Karpas-422 (cell line): ENCODE results near the gene UGT1A8. TPM values are rescaled to one million over a fixed set of nuclear protein-coding genes. Genes with fewer than 3 reads are reported as not detected.

Experiments used
- DNase-seq: peaks from one replicate; pipeline ENCODE4 v3.0.0-alpha.2; 2015
- H2AFZ ChIP-seq: fragments of 200-600 bp; sonication (generic); 2 replicates; pipeline ENCODE4 v1.6.1; 2014; ENCODE audit warnings: antibody characterized with exemption, low read length, mixed read lengths
- H3K27ac ChIP-seq: fragments of 200-600 bp; sonication (generic); 2 replicates; pipeline ENCODE4 v1.5.1; 2014; ENCODE audit warnings: mild to moderate bottlenecking, low read length, moderate library complexity
- H3K27me3 ChIP-seq: fragments of 200-600 bp; sonication (generic); 2 replicates; pipeline ENCODE4 v1.6.1; 2014; ENCODE audit warnings: low read length, mixed read lengths
- H3K36me3 ChIP-seq: fragments of 200-600 bp; sonication (generic); 2 replicates; pipeline ENCODE4 v1.6.1; 2014; ENCODE audit warnings: low read length, mixed read lengths; ENCODE audit not compliant: insufficient read depth
- H3K4me1 ChIP-seq: fragments of 200-600 bp; sonication (generic); 2 replicates; pipeline ENCODE4 v1.6.1; 2014; ENCODE audit warnings: mild to moderate bottlenecking, low read length, mixed read lengths
- H3K4me2 ChIP-seq: fragments of 200-600 bp; sonication (generic); 2 replicates; pipeline ENCODE4 v1.6.1; 2014; ENCODE audit warnings: low read length, low read depth, mild to moderate bottlenecking; ENCODE audit not compliant: poor library complexity, severe bottlenecking
- H3K4me3 ChIP-seq: fragments of 200-600 bp; sonication (generic); 2 replicates; pipeline ENCODE4 v1.5.1; 2014; ENCODE audit warnings: mild to moderate bottlenecking, antibody characterized with exemption, low read length, mixed read lengths
- H3K79me2 ChIP-seq: fragments of 200-600 bp; sonication (generic); 2 replicates; pipeline ENCODE4 v1.6.1; 2014; ENCODE audit warnings: mild to moderate bottlenecking, low read length, mixed read lengths
- H3K9ac ChIP-seq: fragments of 200-600 bp; sonication (generic); 2 replicates; pipeline ENCODE4 v1.6.0; 2014; ENCODE audit warnings: low read length
- H3K9me2 ChIP-seq: fragments of 200-600 bp; sonication (generic), shearing (Covaris generic); replicated peaks from 2 replicates; pipeline ENCODE4 v1.6.0; 2014; ENCODE audit warnings: mild to moderate bottlenecking, low read length, moderate library complexity; ENCODE audit not compliant: insufficient read depth
- H3K9me3 ChIP-seq: fragments of 300-700, 200-600 bp; sonication (generic); 2 replicates; pipeline ENCODE4 v1.6.1; 2014; ENCODE audit warnings: low read length, mixed read lengths
- H4K20me1 ChIP-seq: fragments of 200-600 bp; sonication (generic); 2 replicates; pipeline ENCODE4 v1.6.1; 2014; ENCODE audit warnings: mild to moderate bottlenecking, antibody characterized with exemption, low read length, low read depth; ENCODE audit not compliant: insufficient read depth
- total RNA-seq: library from RNA; depleted of rRNA; stranded (reverse); fragments of >200 nt; shearing (Covaris generic); gene quantifications from 2 replicates; pipeline ENCODE4 v1.2.3, GENCODE V29; 2014; ENCODE audit warnings: low replicate concordance

Gene UGT1A8
- total RNA-seq, 1 experiment from 2014 or later, result not detected

GRCh38 chr2:233668605-233669260 lies 51.3 kb downstream of the UGT1A8 start:
- DNase-seq, result no peak
- Histone ChIP-seq H3K4me3 (no peak overlapping the region), H3K9ac (no peak overlapping the region), H3K4me2 (no peak overlapping the region), H3K4me1 (peaks cover 4% of the 10 kb centered on the region; the same call in 1 of the 2 replicates), H3K9me2 (no peaks in the 10 kb centered on the region), H3K27me3 (no peaks in the 10 kb centered on the region), H3K9me3 (no peaks in the 10 kb centered on the region), H3K27ac (no peak overlapping the region), H2AFZ (no peak overlapping the region), H4K20me1 (no peaks in the 10 kb centered on the region), H3K36me3 (no peaks in the 10 kb centered on the region), H3K79me2 (no peaks in the 10 kb centered on the region)

DNA sequence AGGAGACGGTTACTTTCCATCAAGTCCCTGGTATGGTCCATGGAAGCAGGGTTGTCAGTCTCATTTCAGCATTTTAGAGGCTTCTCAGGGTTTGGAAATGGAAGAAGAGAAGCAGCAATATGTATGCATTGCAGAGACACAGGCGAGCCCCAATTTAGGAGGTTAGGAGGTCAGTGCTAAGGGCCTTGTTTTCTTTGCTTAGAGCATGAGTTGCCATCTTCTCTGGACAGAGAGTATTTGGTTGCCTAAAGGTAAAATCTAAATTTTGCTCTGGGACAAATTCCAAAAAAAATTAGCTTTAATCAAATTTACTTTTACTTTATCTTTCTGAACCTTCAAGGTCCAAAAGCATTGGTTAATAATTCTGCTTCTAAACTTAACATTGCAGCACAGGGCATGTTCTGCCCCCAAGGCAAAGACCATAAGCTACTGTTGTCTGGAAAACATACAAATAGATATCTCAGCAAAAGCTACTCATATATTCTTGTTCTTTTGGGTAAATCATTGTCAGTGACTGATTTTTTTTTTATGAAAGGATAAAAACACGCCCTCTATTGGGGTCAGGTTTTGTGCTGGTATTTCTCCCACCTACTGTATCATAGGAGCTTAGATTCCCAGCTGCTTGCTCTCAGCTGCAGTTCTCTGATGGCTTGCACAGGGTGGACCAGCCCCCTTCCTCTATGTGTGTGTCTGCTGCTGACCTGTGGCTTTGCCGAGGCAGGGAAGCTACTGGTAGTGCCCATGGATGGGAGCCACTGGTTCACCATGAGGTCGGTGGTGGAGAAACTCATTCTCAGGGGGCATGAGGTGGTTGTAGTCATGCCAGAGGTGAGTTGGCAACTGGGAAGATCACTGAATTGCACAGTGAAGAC lies 54.1 kb downstream of the UGT1A8 start, which contains the start of gene UGT1A9:
Gene UGT1A9 (plus strand): TSS at position 609 of the 872 bp plus-strand sequence. CDS start 37 bp downstream, at position 646.
- Histone ChIP-seq H2AFZ (no peak within 1 kb of the TSS), H3K27me3 (no peaks in the 10 kb centered on the region), H3K79me2 (no peaks in the 10 kb centered on the region), H3K9ac (no peak within 1 kb of the TSS), H3K27ac (no peak within 1 kb of the TSS), H3K4me2 (no peak within 1 kb of the TSS), H3K9me2 (no peaks in the 10 kb centered on the region), H3K4me1 (peaks cover 4% of the 10 kb centered on the region; the same call in 1 of the 2 replicates), H3K9me3 (no peaks in the 10 kb centered on the region), H3K4me3 (no peak within 1 kb of the TSS), H3K36me3 (no peaks in the 10 kb centered on the region), H4K20me1 (no peaks in the 10 kb centered on the region)
- no peak for DNase-seq

GRCh38 chr2:233672886-233673285 lies 55.5 kb downstream of the UGT1A8 start:
- Histone ChIP-seq H3K36me3 (no peaks in the 10 kb centered on the region), H3K9me3 (no peaks in the 10 kb centered on the region), H2AFZ (no peak overlapping the region), H3K4me2 (no peak overlapping the region), H3K27ac (no peak overlapping the region), H3K9me2 (no peaks in the 10 kb centered on the region), H3K9ac (no peak overlapping the region), H3K27me3 (no peaks in the 10 kb centered on the region), H4K20me1 (no peaks in the 10 kb centered on the region), H3K4me3 (no peak overlapping the region), H3K79me2 (no peaks in the 10 kb centered on the region), H3K4me1 (peaks cover 11% of the 10 kb centered on the region)
- DNase-seq, result no peak

GRCh38 chr2:233673896-233674295 lies 56.5 kb downstream of the UGT1A8 start:
- no peaks in the 10 kb centered on the region for H3K9me2 ChIP-seq
- DNase-seq, result no peak
- no peaks in the 10 kb centered on the region for H3K9me3 ChIP-seq
- no peak overlapping the region for H2AFZ ChIP-seq
- no peak overlapping the region for H3K4me2 ChIP-seq
- no peak overlapping the region for H3K27ac ChIP-seq
- no peak overlapping the region for H3K9ac ChIP-seq
- no peak overlapping the region for H3K4me3 ChIP-seq
- no peaks in the 10 kb centered on the region for H3K79me2 ChIP-seq
- no peaks in the 10 kb centered on the region for H4K20me1 ChIP-seq
- no peaks in the 10 kb centered on the region for H3K27me3 ChIP-seq
- H3K36me3 ChIP-seq, result no peaks in the 10 kb centered on the region
- H3K4me1 ChIP-seq, result peaks cover 21% of the 10 kb centered on the region

GRCh38 chr2:233674314-233674713 lies 56.9 kb downstream of the UGT1A8 start:
- Histone ChIP-seq H4K20me1 (no peaks in the 10 kb centered on the region), H2AFZ (no peak overlapping the region), H3K4me3 (no peak overlapping the region), H3K79me2 (no peaks in the 10 kb centered on the region), H3K9me2 (no peaks in the 10 kb centered on the region), H3K4me1 (peaks cover 22% of the 10 kb centered on the region), H3K27me3 (no peaks in the 10 kb centered on the region), H3K27ac (no peak overlapping the region), H3K9ac (no peak overlapping the region), H3K4me2 (no peak overlapping the region), H3K36me3 (no peaks in the 10 kb centered on the region), H3K9me3 (no peaks in the 10 kb centered on the region)
- peak; percentile 65 for DNase-seq

GRCh38 chr2:233674995-233675394 lies 57.6 kb downstream of the UGT1A8 start:
- H2AFZ ChIP-seq, result no peak overlapping the region
- DNase-seq, result no peak
- no peak overlapping the region for H3K9ac ChIP-seq
- H3K9me2 ChIP-seq, result no peaks in the 10 kb centered on the region
- H3K9me3 ChIP-seq, result no peaks in the 10 kb centered on the region
- H3K4me3 ChIP-seq, result no peak overlapping the region
- no peaks in the 10 kb centered on the region for H4K20me1 ChIP-seq
- H3K27ac ChIP-seq, result no peak overlapping the region
- H3K4me2 ChIP-seq, result no peak overlapping the region
- peaks cover 22% of the 10 kb centered on the region for H3K4me1 ChIP-seq
- H3K36me3 ChIP-seq, result no peaks in the 10 kb centered on the region
- no peaks in the 10 kb centered on the region for H3K27me3 ChIP-seq
- H3K79me2 ChIP-seq, result no peaks in the 10 kb centered on the region

GRCh38 chr2:233676046-233676445 lies 58.6 kb downstream of the UGT1A8 start:
- Histone ChIP-seq H2AFZ (no peak overlapping the region), H3K9me3 (no peaks in the 10 kb centered on the region), H3K9ac (no peak overlapping the region), H3K27ac (no peak overlapping the region), H4K20me1 (no peaks in the 10 kb centered on the region), H3K4me2 (no peak overlapping the region), H3K9me2 (no peaks in the 10 kb centered on the region), H3K27me3 (no peaks in the 10 kb centered on the region), H3K4me1 (peaks cover 22% of the 10 kb centered on the region), H3K4me3 (no peak overlapping the region), H3K79me2 (no peaks in the 10 kb centered on the region), H3K36me3 (no peaks in the 10 kb centered on the region)
- DNase-seq, result no peak

DNA sequence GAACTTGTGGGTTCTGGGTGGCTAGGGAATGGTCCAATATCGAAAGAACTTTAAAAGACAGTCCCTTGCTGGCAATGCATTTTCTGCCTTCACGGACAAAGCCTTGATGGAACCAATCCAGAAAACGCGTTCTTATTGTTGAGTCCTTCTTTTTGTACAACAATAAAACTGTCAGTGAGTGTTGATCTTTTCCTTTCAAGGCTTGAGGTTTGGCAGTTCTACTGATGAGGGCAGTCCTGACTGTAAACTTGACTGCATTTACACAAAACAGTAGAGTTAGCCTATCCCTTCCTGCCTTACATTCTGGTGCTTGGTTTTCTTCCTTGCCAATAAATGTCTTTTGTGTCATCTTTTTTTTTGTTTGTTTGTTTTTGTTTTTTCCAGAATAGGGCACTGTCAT lies 61.8 kb downstream of the UGT1A8 start:
- no peaks in the 10 kb centered on the region for H4K20me1 ChIP-seq
- H3K4me3 ChIP-seq, result no peak overlapping the region
- H3K4me2 ChIP-seq, result no peak overlapping the region
- no peaks in the 10 kb centered on the region for H3K27me3 ChIP-seq
- H3K9me2 ChIP-seq, result no peaks in the 10 kb centered on the region
- H3K9me3 ChIP-seq, result no peaks in the 10 kb centered on the region
- H3K36me3 ChIP-seq, result no peaks in the 10 kb centered on the region
- DNase-seq, result no peak
- H3K4me1 ChIP-seq, result peaks cover 30% of the 10 kb centered on the region
- no peaks in the 10 kb centered on the region for H3K79me2 ChIP-seq
- H2AFZ ChIP-seq, result no peak overlapping the region
- H3K27ac ChIP-seq, result no peak overlapping the region
- H3K9ac ChIP-seq, result no peak overlapping the region
